ENCODE results near the gene CPNE1. TPM values are rescaled to one million over a fixed set of nuclear protein-coding genes. Genes with fewer than 3 reads are reported as not detected.

The CPNE1 gene
- total and polyA plus RNA-seq, 10 of the 15 experiments (the other 5 are each of a cell fraction or from before 2014, with no cell fraction given), result 84.9 to 209 (median 146) TPM

- peaks cover 9 to 54% of the 10 kb centered on the region in 2 experiments for H3K36me3 ChIP-seq (ENCODE audit: control insufficient read depth in 2 of 2, insufficient read depth in 2 of 2, low read length in 1 of 2)
- TF ChIP-seq TCF7 (IDR thresholded peaks at IDR 0.05; ENCODE audit: borderline replicate concordance) (no peak), MEF2A (IDR thresholded peaks at IDR 0.05; ENCODE audit: insufficient read depth, low read depth, low read length) (no peak), RELB (IDR thresholded peaks at IDR 0.05; ENCODE audit: low read depth) (no peak), NR2C1 (IDR thresholded peaks at IDR 0.05) (no peak), KAT2A (conservative IDR thresholded peaks at IDR 0.05; ENCODE audit: control insufficient read depth, low read depth, low read length) (no peak), SREBF1 (IDR thresholded peaks at IDR 0.05; ENCODE audit: low read length) (no peak), ESRRA (IDR thresholded peaks at IDR 0.05; ENCODE audit: low read length) (no peak), DPF2 (IDR thresholded peaks at IDR 0.05) (no peak), KLF5 (IDR thresholded peaks at IDR 0.05; ENCODE audit: partially characterized antibody) (no peak), IRF5 (IDR thresholded peaks at IDR 0.05; ENCODE audit: borderline replicate concordance) (no peak), JUND (IDR thresholded peaks at IDR 0.05; ENCODE audit: low read depth, low read length) (no peak), NKRF (conservative IDR thresholded peaks at IDR 0.05) (no peak), ZBED1 (IDR thresholded peaks at IDR 0.05; ENCODE audit: borderline replicate concordance) (no peak), ZNF687 (IDR thresholded peaks at IDR 0.05) (no peak)
Measured at GRCh38 chr20:35704514-35705261, 40.0 kb upstream of the CPNE1 start.

More at GRCh38 chr20:35704514-35705261, 40.0 kb upstream of the CPNE1 start:
- SMC1A ChIA-PET (ENCODE audit: uncharacterized antibody, unreplicated experiment), result interaction anchor here (0.6 to 2.2 kb wide), 7 partner anchors 8 to 238 kb away, joined by 3 to 8 read pairs (median 4); no protein-coding TSS in a partner anchor
- CTCF ChIA-PET, result interaction anchor here (0.9 to 3.7 kb wide), 3 partner anchors 45 to 180 kb away, joined by 3 to 11 read pairs (median 3); no protein-coding TSS in a partner anchor
- H3K27ac ChIP-seq (ENCODE audit: control insufficient read depth, insufficient read depth), result no peak overlapping the region
- ATAC-seq (no peak), FAIRE-seq (no peak), DNase-seq (ENCODE audit: low read depth, low spot score) (no peak)
- peaks cover 14% of the 10 kb centered on the region for H3K79me2 ChIP-seq (ENCODE audit: control insufficient read depth, insufficient read depth, low read length)
- intact Hi-C loops (cut with micrococcal nuclease; ENCODE audit: unreplicated experiment), result no loop called here
- H3K4me2 ChIP-seq (ENCODE audit: control insufficient read depth, insufficient read depth), result no peak overlapping the region
- TSS peak; percentile 8 for BruUV-seq (replicated peaks)
- no peak overlapping the region for H3K9ac ChIP-seq (ENCODE audit: control insufficient read depth, insufficient read depth, low read length)
- in situ Hi-C loops (cut with MboI), result no loop called here
- WGBS (ENCODE audit: insufficient coverage, insufficient replicate concordance, low lambda C conversion rate, missing lambda C conversion rate), result over 99% methylated on average over 5 of the region's 5 CpGs
- H4K20me1 ChIP-seq (ENCODE audit: control insufficient read depth, insufficient read depth), result no peaks in the 10 kb centered on the region; the same call in 1 of the 2 replicates
- H2AFZ ChIP-seq (ENCODE audit: control insufficient read depth, low read depth, low read length), result no peak overlapping the region
- H3K27me3 ChIP-seq (replicated peaks in 1 of 2; ENCODE audit: control insufficient read depth in 2 of 2, insufficient read depth in 2 of 2, low read length in 1 of 2), result no peaks in the 10 kb centered on the region
- H3K4me1 ChIP-seq (ENCODE audit: control insufficient read depth, insufficient read depth, low read length), result peaks cover 3% of the 10 kb centered on the region; the same call in 1 of the 2 replicates
- POLR2A ChIA-PET, result interaction anchor here (0.6 to 1.4 kb wide), 5 partner anchors 12 to 59 kb away, joined by 3 to 6 read pairs (median 3); partner anchors contain the start of gene RBM39
- H3K9me3 ChIP-seq (replicated peaks; ENCODE audit: control insufficient read depth, insufficient read depth, low read length), result no peaks in the 10 kb centered on the region
- no peak overlapping the region for H3K4me3 ChIP-seq
- RAD21 ChIA-PET (ENCODE audit: unreplicated experiment), result interaction anchor here (2.0 kb wide), 1 partner anchor 37 kb away, joined by 6 read pairs; the partner anchor contains the start of gene RBM39

Measured in GM12878 (cell line).